HG03066 (cell line): ENCODE measurements around the gene PDE6G.
"Not testable (repeated sequence)": the region's sequence is repeated elsewhere in the genome, so short reads cannot be mapped to it uniquely, and the experiment has no call there.

Source experiments
- ATAC-seq: cut with Tn5 transposase; IDR thresholded peaks from one replicate; pipeline ENCODE4 v1.9.1; 2021; ENCODE audit warnings: low read depth; ENCODE audit not compliant: unreplicated experiment

The PDE6G gene

GRCh38 chr17:81636505-81637288 is 19.6 kb downstream of the PDE6G start, which contains the start of the genes NPLOC4 and TSPAN10:
TSS of gene NPLOC4 (minus strand) at chr17:81637112. CDS start at chr17:81636930, 182 bp downstream.
TSS of gene TSPAN10 (plus strand) at chr17:81637196. CDS start at chr17:81642413, 5,217 bp downstream.
- ATAC-seq, result no peak

DNA sequence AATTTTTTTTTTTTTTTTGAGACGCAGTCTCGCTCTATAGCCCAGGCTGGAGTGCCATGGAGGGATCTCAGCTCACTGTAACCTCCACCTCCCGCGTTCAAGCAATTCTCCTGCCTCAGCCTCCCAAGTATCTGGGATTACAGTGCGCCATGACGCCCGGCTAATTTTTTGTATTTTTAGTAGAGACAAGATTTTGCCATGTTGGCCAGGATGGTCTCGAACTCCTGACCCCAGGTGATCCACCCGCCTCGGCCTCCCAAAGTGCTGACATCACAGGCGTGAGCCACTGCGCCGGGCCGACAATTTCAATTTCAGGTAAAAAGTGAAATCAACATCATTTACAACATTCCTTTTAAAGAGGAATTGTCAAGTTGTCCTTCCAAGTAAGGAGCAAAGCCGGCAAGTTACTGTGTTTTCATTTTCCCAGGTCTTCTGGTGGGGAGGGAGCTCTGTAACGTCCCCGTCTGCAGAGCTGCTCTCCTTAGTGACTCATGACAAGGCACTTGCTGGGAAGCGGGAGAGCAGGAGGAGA is 20.3 kb downstream of the PDE6G start:
- no peak for ATAC-seq

DNA sequence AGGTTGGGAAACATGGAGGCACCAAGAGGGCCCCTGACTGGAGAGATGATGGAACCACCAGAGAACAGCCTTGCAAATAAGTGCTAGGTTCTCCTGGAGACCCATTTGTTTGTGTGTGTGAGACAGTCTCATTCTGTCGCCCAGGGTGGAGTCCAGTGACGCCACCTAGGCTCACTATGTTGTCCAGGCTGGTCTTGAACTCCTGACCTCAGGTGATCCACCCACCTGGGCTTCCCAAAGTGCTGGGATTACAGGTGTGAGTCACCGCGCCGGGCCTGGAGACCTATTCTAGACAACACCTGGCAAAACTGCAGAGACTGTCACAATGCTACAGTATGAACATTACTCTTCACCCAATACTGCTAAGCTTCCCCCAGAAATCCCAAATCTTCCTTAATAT is 20.9 kb downstream of the PDE6G start:
- no peak for ATAC-seq

- no peak for ATAC-seq
Measured at GRCh38 chr17:81631482-81631881, 24.9 kb downstream of the PDE6G start.

DNA sequence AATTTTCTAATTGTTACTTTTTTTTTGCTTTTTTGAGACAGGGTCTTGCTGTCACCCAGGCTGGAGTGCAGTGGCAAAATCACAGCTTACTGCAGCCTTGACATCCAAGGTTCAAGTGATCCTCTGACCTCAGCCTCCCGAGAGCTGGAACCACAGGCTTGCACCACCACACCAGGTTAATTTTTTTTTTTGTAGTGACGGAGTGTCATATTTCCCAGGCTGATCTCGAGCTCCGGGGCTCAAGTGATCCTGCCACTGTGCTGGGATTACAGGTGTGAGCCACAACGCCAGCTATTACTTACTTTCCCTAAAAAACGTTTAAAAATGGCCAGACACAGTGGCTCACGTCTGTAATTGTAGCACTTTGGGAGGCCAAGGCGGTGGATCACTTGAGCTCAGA is 26.1 kb downstream of the PDE6G start:
- ATAC-seq, result no peak

- ATAC-seq, result no peak
Measured at GRCh38 chr17:81621494-81622130, 34.7 kb downstream of the PDE6G start.

DNA sequence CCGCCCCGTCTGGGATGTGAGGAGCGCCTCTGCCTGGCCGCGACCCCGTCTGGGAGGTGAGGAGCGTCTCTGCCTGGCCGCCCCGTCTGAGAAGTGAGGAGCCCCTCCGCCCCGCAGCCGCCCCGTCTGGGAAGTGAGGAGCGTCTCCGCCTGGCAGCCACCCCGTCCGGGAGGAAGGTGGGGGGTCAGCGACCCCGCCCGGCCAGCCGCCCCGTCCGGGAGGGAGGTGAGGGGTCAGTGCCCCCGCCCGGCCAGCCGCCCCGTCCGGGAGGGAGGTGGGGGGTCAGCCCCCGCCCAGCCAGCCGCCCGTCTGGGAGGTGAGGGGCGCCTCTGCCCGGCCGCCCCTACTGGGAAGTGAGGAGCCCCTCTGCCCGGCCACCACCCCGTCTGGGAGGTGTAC is 38.0 kb downstream of the PDE6G start:
- ATAC-seq, result not testable (repeated sequence)

DNA sequence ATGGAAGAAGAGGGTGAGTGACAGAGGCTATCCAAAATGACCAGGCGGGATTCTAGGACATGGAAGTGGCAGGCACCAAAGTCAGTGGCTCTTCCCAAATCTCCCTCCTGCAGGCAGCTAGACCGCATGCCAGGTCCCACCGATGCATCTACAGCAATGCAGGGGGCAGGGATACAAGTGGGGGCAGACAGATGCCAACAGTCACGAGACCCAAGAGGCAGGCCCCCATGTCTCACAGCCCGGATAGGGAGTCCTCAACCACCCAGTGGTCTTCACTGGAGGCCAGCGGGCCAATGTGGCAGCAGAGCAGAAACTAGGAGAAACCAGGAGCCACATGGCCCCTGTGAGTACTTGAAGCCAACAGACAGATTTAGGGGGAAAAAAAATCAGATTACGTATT is 39.5 kb downstream of the PDE6G start:
- ATAC-seq, result no peak

- no peak for ATAC-seq
Measured at GRCh38 chr17:81615401-81615930, 40.9 kb downstream of the PDE6G start.

GRCh38 chr17:81612172-81612970 is 44.0 kb downstream of the PDE6G start:
- ATAC-seq, result no peak

- ATAC-seq, result no peak
Measured at GRCh38 chr17:81609541-81610311, 46.6 kb downstream of the PDE6G start.

DNA sequence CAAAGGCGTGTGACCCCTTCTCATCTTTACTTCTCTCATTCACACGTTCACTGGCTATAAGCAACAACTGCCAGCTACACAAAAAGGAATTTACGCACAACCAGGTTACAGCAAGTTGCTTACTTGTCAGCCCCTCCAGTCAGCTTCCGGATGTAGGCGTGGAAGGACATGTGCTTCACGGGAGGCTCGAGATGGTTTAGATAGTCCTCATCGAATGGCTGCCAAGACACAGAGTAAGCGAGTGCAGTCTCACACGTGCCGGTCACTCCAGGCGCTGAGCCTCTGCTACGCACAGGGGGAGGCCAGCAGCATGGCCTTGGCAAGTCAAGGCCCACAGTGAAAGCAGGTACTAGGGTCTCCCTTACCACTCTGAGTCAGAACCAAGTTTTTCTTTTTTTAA is 47.7 kb downstream of the PDE6G start:
- no peak for ATAC-seq

DNA sequence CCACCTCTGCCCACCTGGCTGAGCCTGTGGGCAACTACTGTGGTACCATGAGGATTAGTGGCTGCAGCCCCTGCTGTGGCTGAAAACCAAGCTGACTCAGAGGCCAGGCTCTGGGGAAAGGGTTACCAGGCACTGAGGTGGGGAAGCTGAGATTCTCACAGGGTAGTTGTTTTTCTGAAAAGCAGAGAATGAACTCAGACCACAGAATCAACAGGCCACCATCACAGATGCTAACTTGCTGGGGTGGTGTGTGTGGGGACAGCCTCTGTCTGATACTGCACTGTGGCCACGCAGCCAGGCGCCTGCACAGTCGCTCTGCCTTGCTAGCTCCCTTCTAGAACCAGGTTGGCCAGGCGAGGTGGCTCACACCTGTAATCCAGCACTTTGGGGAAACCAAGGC is 48.3 kb downstream of the PDE6G start:
- no peak for ATAC-seq

GRCh38 chr17:81607431-81607830 is 48.9 kb downstream of the PDE6G start:
- ATAC-seq, result no peak

GRCh38 chr17:81603846-81604610 is 52.3 kb downstream of the PDE6G start:
- no peak for ATAC-seq

DNA sequence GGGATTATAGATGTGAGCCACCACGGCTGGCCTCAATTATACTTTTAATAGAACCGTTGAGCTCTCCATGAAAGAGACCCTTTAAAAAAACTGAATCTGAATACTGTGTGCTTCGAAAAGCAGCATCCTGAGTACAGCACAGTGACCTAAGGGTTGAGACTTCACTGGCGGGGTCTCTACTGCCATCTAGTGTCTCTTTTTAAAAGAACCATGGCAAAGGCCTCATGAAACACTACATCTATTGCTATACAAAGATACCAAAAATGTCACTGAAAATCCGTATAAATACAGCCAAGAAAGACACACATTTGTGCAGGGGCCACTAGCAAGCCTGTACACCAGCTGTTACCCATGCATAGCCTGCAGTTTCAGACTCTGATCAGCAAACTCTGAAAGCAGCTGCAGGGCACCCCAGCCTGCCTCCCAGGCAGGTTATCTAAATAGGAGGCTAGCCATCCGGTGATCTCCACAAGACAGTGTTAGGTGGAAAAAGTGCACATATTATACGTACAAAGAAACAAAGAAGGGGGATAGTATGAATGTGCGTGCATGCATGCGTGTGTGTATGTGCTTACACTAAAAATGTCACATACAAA is 54.7 kb downstream of the PDE6G start:
- ATAC-seq, result no peak
